ENCODE data around the gene ZNF80.
A peak's percentile ranks its signal among the peaks of the same experiment; 100 is the strongest.

Gene ZNF80

DNA sequence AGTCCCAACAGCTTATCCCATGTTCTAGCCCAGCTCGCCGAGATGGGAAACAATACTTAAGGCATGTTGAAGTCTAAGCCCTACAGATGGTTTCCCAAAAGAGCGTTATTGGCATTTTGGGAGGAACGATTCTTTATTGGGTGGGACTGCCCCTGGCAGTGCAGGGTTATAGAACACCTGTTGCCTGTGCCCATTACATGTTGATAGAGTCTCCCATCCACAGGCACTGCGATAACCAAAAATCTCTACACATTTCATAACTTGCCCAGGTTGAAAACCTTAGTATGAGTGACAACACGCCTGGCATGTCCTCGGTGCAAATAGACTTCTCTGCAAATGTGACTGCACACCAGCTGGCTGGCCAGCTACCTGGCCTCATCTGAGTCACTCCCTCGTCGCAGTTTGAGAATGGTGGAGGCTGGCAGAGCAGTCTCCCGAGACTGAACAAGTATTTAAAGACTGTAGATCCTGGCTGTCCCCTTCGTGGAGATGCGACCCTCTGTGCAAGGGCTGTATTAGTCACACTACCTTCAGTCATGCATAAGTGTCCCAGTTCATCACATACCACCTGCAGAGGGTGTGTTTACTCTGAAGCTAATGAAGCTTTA is 18.7 kb downstream of the ZNF80 start:
- DNase-seq: no peak

DNA sequence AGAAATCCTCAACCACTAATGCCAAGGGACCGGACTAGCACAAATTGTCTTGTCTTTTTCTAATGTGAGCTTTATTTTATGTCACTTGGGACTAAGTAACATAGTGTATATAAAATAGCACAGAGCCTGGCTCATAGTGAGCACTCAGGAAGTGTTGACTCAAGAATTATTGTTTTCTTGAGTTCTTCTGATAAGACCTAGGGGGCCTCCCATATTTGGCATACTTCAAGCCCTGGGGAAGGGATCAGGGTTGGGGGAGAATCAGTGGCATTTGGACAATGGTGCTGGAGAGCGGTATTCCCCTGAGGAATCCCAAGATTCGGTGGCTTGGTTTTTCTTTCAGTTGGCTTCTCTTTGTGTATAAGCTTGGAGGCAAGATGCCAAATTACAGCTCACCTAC is 19.4 kb downstream of the ZNF80 start:
- no peak for DNase-seq

DNA sequence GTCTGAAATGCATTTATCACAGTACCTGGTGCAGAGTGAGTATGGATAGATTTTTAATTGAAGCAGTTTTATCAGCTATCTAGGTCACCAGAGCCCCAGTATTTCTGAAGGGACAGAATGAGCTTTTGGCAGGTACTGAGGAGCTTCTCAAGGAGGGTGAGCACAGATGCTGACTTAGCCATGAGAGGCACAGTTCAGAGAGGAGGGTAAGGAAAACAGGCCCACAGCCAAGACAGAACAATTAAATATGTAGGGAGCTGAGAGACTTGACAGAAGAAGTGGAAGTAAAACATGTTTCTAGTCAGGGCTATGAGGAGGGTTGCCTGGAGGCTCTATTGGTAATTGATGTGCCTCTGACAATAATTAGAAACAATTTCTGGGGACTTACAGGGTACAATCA is 20.1 kb downstream of the ZNF80 start:
- no peak for DNase-seq

DNA sequence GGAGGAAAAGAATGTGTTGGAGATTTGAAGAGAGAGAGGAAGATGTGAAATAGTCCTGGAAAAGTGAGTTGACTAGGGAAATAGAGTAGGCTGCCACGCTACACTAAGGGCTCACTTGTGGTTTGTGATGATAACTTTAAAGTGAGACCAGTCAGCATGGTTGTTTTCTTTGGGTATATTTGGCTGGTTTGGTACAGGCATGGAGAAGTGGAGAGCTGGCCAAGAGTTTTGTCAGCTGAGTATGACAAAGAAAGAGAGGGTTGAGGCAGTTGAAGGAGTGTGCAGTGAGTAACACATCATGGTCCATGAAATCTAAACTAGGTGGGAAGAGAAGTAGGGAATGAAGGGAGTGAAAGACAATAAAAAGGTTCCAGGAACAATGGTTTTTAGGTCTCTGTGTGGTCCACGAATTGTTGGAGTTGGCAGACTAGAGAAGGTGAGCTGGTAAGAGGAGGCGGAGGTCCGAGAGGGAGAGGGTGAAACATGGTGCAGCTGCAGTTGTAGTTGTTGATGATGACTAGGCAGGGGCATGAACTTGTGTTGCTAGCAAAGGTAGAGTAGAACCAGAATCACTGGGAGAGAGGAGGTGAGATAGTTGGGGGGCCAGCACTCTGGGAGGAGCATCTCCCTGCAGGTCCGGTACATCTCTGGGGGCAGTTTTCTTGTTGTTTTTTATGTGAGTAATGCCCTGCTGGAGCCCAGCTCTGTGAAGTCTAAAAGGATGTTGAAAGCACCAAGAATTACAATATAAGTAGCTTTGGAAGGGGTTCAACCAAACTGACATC is 21.0 kb downstream of the ZNF80 start:
- DNase-seq: no peak

DNA sequence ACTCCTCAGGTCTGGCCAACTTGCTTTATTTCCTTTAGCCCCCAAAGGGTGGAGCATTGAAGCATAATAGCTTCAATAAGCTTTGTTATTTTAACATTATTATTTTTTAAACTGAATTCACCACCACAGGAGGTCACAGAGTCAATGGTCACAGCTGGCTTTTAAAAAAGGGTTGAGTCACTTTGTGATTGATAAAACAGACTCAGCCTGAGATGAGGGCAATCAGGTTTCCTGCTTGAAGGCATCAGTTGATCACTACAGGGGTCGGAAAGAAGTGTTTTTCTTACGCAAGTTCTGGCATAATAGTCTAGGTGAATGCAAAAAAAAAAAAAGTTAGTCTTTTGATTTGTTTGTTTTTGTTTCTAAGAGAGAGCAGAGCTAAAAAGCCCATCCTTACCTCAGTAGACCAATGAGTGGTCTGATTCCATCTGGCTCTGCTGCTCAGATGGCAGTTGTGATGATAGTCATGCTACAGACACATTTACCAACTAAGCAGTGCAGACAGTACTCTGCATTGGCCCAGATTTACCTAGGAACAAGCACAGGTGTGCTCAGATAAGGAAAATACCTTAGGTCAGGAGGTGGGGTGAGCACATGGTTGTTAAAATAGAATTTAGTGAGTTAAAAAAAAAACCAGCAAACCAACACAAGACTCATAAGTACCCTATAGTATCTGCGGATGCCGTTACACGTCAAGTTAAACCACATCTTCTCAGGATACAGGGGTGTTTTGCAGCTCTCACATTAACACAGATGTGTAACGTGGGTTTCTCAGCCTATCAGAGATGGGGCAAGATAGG is 22.6 kb downstream of the ZNF80 start:
- DNase-seq: peak; percentile 84

DNA sequence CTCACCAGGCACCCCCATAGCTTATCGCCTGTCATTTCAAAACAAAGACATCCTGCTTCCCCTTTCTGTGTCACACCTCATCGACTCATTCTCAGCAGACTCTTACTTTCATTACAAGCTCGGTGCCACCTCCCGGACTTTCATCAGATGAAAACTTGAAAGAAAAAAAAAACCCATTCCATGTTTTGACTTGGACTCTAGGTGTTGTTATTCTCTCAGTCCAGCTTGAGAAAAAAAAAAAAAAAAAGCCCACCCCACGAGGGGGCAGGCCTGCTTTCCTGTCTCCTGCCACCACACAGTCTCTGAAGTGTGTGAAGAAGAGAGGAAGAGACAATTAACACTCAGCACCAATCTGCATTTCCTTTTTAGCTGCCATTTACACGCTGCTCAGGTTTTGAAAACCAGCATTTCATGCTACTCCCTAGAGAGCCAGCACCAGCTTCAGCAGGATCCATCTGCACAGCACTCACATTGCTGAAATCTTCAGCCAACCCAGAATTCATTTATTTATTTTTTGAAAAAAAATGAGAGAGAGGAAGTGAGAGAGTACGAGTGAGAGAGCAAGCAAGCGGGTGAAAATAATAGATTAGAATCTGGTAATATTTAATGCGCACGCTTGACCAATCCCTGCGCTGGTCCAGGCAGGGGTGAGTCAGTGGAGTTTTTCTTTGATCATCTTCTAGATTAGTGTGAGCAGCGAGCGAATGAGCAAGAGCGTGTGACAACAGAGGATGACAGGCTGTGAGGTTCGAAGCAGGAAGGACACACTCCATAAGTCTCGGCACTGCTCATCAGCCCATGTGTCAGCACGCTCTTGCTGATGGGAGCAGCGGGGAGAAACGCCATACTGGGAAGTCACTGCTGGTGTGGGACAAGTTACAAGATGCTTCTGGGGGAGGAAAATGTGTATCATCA is 23.5 kb downstream of the ZNF80 start:
- DNase-seq: peak; percentile 82

DNA sequence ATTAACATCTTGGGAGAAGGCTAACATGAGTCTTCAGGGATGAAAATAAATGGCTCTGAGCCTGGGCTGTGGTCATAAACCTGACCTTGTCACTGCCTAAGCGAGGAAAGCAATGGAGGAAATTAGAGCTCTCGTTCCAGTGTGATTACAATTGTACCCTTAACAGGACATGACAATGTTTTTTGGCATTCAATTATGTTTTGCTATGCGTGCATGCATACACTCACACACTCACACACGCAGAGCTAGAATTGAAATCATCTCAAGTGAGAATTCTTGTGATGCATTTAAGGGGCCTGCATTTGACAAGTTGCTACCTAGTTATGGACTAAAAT is 24.1 kb downstream of the ZNF80 start:
- no peak for DNase-seq

DNA sequence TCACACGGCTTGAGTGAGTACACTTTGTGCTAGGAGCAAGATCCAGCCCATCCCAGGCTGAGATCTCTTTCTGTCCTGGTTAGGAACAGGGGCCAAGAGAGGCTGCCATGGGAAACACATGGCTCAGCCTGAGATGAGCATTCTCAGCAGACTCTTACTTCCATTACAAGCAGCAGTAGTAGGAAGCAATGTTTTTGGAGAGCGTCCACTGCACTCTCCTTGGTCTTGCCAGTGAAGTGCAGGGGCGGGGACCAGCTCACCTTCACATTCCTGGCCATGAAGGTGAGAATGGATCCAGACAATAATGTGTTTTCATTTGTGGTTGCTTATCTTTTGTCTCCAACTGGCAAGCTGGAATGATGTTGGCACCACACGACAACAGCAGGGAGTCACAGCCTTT is 24.7 kb downstream of the ZNF80 start:
- no peak for DNase-seq

DNA sequence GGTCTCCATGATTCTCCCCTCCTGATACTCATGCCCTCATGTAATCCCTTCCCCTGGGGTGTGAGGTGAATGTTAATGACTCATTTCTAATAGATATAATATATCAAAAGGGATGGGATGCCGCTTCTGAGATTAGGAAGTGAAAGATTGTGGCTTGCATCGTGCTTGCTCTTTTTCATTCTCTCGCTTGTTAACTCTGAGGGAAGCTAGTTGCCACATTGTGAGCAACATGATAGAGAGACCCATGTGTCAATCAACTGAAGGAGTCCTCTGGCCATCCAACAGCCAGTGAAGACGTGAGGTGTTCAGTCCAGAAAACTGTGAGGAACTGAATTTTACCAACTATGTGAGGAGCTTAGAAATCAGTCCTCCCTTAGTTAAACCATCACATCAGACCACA is 29.6 kb downstream of the ZNF80 start:
- DNase-seq: no peak

DNA sequence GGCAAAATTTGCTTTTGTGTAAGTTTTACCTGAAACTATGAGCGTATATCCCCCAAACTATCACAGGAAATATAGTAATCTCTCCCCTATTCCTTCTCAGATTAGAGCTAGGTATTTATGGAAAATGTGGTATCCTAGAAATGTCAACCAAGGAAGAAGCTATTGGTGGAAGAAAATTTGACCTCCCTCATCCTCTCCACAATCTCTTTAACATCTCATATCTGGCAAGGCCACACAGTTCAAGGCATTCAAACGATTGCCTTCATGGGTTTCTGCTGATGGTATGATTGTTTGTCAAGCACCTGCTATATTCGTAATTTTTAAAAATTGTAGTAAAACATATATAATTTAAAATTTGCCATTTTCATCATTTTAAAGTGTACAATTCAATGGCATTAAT is 31.0 kb downstream of the ZNF80 start:
- no peak for DNase-seq

DNA sequence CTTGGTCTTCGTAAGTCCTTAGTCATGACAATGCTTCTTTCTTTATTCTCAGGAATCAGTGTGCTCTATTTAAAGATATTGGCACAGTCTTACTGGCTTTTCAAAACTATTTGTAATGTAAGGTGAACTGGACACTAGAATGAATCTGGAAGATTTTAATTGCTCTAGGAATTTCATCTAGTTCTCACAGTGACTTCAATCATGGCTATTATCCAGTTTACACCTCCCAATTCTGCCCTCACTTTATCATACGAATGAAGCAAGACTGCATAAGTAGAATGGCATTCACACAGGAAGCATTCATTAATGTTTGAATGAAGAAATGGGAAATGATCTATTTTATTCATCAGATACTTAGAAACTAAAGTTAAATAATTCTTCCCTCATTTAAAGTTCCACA is 31.8 kb downstream of the ZNF80 start:
- no peak for DNase-seq

DNA sequence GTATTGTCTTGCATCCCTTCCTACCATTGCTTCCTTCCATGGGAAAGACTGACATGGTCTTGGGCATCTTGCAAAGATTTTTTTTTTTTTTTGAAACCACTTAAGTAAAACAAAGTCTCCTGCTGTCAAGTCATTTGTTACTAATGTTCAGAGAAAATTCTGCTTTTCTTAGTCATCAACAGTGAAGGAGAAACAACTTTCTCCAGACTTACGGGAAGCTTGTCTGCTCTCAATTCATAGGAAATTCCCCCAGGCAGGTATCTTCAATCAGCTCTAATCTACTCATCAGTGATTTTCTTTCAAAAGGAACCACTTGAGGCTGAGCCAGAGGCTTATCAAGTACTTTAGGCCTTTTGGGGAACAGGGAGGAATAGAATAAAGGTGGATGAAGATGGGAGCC is 42.6 kb downstream of the ZNF80 start:
- no peak for DNase-seq

DNA sequence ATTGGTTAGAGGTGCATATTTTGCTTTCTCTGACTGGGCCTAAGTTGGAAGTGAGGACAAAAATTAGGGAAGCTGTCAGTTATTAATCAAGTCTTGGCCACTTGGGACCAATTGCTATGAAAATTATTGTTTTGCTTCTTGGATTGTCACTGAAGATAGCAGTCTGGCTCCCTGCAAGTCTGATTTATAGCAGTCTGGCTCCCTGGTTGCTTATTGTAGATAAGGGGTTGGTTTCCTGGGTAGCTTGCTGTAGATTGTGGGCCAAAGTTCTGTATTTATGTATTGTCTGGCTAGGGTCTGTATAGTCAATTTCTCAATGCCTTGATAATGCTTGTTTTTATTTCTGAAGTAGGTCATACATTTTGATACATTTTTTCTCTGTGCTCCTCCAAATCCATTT is 45.2 kb downstream of the ZNF80 start:
- DNase-seq: no peak

DNA sequence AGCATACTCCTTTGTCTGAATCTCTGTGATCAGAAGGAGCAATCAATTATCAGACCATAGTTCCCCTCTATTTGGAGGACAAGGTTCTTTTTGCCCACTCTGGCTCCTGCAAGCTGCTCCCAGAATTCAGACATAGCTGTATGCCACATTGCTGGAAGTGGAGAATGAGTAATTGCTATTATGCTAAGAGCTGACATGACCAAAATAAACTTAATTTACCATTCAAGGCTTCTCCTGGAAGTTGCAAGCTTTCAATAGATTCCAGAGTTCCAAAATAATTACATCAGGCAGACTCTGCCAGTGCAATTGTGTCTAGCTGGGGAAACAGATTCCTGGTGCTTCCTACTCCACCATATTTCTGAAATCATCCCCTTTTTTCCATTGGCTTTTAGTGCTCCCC is 50.9 kb downstream of the ZNF80 start:
- DNase-seq: no peak
